G401.6 (cell line): ENCODE results near the gene NBR1.
"Not testable (repeated sequence)": the region's sequence is repeated elsewhere in the genome, so short reads cannot be mapped to it uniquely, and the experiment has no call there.

Experiments
- FAIRE-seq: peaks from 2 replicates; lab custom pipeline; 2012; peaks lifted over from hg19 to GRCh38; lab: Jason Lieb, UNC

Gene NBR1

GRCh38 chr17:43170766-43171585, at the start of gene NBR1:
Gene NBR1, plus strand, starts transcription at chr17:43171214. Its CDS starts 4,586 bp downstream, at chr17:43175800.
- peak; percentile 98 for FAIRE-seq

DNA sequence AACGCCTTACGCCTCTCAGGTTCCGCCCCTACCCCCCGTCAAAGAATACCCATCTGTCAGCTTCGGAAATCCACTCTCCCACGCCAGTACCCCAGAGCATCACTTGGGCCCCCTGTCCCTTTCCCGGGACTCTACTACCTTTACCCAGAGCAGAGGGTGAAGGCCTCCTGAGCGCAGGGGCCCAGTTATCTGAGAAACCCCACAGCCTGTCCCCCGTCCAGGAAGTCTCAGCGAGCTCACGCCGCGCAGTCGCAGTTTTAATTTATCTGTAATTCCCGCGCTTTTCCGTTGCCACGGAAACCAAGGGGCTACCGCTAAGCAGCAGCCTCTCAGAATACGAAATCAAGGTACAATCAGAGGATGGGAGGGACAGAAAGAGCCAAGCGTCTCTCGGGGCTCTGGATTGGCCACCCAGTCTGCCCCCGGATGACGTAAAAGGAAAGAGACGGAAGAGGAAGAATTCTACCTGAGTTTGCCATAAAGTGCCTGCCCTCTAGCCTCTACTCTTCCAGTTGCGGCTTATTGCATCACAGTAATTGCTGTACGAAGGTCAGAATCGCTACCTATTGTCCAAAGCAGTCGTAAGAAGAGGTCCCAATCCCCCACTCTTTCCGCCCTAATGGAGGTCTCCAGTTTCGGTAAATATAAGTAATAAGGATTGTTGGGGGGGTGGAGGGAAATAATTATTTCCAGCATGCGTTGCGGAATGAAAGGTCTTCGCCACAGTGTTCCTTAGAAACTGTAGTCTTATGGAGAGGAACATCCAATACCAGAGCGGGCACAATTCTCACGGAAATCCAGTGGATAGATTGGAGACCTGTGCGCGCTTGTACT, 45.7 kb upstream of the NBR1 start, which contains the start of gene BRCA1:
Gene BRCA1, minus strand, starts transcription at position 232 of the 834 bp plus-strand sequence. CDS start 1,268 bp downstream, outside the sequence.
- FAIRE-seq = peak; percentile 99

GRCh38 chr17:43125967-43126910, 44.8 kb upstream of the NBR1 start:
- FAIRE-seq = no peak

GRCh38 chr17:43126911-43127290, 44.1 kb upstream of the NBR1 start:
- FAIRE-seq = no peak

GRCh38 chr17:43127333-43127876, 43.6 kb upstream of the NBR1 start:
- FAIRE-seq = not testable (repeated sequence)

DNA sequence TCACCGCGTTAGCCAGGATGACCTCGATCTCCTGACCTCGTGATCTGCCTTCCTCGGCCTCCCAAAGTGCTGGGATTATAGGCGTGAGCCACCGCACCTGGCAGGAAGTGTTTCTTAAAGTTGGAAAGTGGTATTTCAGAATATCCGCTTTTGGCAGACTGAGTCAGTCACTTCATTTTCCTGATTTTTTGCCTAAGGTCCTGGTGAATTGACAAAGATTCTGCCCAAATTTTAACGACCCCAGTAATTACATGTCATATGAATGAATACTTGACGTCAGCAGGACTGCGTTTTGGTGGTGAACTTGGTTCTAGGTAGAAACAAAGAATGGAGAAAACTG, 41.4 kb upstream of the NBR1 start:
- FAIRE-seq = no peak

- FAIRE-seq = no peak
Observed at GRCh38 chr17:43132117-43132516, 38.9 kb upstream of the NBR1 start.

GRCh38 chr17:43133439-43133838, 37.6 kb upstream of the NBR1 start:
- FAIRE-seq = not testable (repeated sequence)

GRCh38 chr17:43134774-43135453, 36.1 kb upstream of the NBR1 start:
- no peak for FAIRE-seq

- FAIRE-seq = no peak
Observed at GRCh38 chr17:43135454-43135819, 35.6 kb upstream of the NBR1 start.

- not testable (repeated sequence) for FAIRE-seq
Observed at GRCh38 chr17:43136574-43136973, 34.4 kb upstream of the NBR1 start.

DNA sequence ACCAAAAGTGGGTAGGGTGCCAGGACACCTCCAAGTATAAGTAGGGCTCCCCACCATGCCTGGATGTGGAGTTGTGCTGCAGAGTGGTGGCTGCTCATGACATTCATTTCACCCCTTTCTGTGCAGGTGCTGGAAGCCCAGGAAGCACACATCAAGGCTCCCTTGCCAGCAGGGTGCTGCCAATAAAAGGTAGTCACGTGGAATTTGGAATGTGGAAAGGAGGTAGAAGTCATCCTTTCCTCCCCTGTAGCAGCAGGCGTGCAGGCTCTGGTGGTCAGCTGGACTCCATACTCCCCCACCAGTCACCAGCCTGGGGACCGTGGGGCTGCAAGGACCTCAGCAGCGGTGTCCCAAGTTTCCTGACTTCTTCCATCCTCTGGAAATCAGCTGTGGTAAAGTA, 32.5 kb upstream of the NBR1 start:
- not testable (repeated sequence) for FAIRE-seq

DNA sequence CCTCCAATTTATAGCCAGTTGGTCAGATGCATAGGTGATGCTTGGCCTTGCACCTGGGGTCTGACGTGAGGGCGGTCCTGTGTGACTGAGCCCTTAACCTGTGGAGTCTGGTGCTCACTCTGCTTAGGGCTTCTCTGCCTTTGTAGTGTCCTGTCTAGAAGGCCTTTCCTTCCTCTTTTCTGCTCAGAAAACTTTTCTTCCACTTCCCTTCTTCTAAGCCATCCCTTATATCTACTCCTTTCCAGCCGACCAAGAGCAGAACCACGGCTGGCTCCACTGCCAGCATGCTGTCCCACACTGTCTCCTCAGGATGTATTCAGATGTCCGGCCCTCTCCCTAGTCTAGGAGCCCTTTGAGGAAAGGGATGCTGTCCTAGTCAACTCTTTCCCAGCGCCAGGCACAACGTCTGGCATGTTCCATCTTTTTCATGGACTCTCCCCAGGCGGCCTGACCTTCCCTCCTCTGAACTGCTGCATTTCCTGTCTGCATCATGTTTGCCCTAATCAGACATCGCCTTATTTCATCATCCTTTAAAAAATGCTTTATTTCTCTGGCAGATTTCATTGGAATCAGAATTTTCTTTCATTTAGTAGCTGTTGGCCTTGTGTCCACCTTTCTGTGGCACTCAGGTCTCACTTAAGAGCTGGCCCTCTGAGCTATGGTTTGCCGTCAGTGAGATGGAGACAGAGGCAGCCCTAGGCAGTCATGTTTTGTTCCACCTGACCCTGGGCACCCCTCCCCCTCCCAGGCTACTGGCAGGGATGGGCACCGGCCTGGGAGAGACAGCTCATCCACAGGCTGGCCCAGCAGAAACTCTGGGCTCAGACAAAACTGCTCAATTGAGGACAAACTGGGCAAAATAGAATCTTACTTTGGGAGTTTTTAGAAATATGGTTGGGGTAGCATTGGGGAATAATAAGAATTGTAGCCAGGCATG, 30.4 kb upstream of the NBR1 start:
- no peak for FAIRE-seq

- no peak for FAIRE-seq
Observed at GRCh38 chr17:43142153-43142552, 28.9 kb upstream of the NBR1 start.

GRCh38 chr17:43143201-43143600, 27.8 kb upstream of the NBR1 start:
- FAIRE-seq = no peak

GRCh38 chr17:43146649-43147048, 24.4 kb upstream of the NBR1 start:
- no peak for FAIRE-seq

- no peak for FAIRE-seq
Observed at GRCh38 chr17:43151880-43152456, 19.0 kb upstream of the NBR1 start.

DNA sequence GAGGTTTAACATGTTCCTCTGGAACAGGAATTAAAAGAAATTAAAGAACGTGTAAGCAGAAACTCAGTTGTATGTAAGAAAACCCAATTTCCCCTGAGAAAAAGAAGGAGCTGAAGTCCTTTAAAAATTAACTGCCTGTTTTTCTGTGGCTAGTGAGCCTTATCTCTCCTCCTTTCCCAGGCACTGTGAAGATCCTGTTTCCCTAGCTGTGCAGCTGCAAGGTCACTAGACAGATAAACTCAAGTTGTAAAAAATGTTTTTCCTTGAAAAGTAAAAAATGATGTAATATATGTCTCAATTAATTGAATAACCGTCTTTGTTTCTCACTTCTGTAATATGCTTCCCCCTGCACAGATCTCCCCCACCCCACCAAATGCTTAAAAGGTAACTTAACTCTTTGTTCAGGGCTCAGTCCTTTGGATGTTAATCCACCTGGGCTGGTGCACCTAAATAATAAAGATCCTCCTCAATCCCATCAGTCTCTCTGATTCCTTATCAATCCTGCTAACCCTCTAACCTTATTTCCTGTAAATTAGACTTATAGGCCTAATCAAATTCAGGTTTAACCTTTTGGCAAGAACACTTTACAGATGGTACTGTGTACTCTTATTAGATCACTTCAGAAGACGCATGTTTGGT, 17.7 kb upstream of the NBR1 start:
- not testable (repeated sequence) for FAIRE-seq

DNA sequence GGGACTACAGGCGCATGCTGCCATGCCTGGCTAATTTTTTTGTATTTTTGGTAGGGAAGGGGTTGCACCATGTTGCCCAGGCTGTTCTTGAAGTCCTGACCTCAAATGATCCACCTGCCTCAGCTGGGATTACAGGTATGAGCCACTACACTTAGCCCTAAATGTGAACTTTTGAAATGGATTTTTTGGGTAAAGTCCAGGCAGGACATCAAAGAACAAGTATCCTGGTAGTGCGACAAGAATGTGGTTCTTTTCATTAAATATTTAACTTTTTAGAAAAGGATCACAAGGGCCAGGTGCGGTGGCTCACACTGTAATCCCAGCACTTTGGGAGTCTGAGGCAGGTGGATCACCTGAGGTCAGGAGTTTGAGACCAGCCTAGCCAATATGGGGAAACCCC, 15.3 kb upstream of the NBR1 start:
- FAIRE-seq = no peak
